Prostate gland (tissue), 2 donors: Measurements from ENCODE around the gene TMEM131. TPM values are rescaled to one million over a fixed set of nuclear protein-coding genes. Genes with fewer than 3 reads are reported as not detected.

Source experiments
- DNase-seq: peaks from one replicate; pipeline ENCODE4 v3.0.0-alpha.2; 2019; ENCODE audit warnings: low spot score
- H3K27ac ChIP-seq, 2 donors: fragments of 200-600 bp; sonication (generic); 2 replicates each; pipeline ENCODE4 v1.5.1; 2017 to 2019
- H3K27me3 ChIP-seq: fragments of 200-600 bp; sonication (generic); replicated peaks from 2 replicates; pipeline ENCODE4 v1.5.1; 2019; ENCODE audit not compliant: insufficient read depth
- H3K36me3 ChIP-seq, 2 donors: fragments of 200-600 bp; sonication (generic); 1 replicate in 1 of 2; 2 replicates in 1 of 2; pipeline versions ENCODE4 v1.5.1 to v1.8.1; 2017 to 2019
- H3K4me1 ChIP-seq: fragments of 200-600 bp; sonication (generic); replicated peaks from 2 replicates; pipeline ENCODE4 v1.5.1; 2019
- H3K4me3 ChIP-seq, 2 donors: fragments of 200-600 bp; sonication (generic); 2 replicates each; pipeline ENCODE4 v1.5.1; 2017 to 2019
- H3K9me3 ChIP-seq: fragments of 200-600 bp; sonication (generic); 2 replicates; pipeline ENCODE4 v1.5.1; 2017
- CTCF ChIP-seq, 4 experiments: fragments of 200-600 bp in 2 of 4; fragments of 450-650 bp in 2 of 4; sonication (generic) in 2 of 4; IDR thresholded peaks; 1 replicate in 3 of 4; 2 replicates in 1 of 4; pipeline ENCODE4 v1.5.1; 2016 to 2019; ENCODE audit warnings: antibody characterized with exemption in 4 of 4, mild to moderate bottlenecking in 2 of 4, moderate library complexity in 2 of 4
- POLR2A ChIP-seq: fragments of 450-650 bp; IDR thresholded peaks from one replicate; pipeline ENCODE4 v1.6.1; 2016; ENCODE audit warnings: antibody characterized with exemption, mild to moderate bottlenecking
- POLR2AphosphoS5 ChIP-seq: sonication (generic); formaldehyde crosslinking; IDR thresholded peaks from one replicate; pipeline ENCODE4 v1.6.1; 2017; ENCODE audit warnings: antibody characterized with exemption
- WGBS: methylation state at CpG from one replicate; pipeline ENCODE4 v1.1.5; 2018; 5-methylcytosine and 5-hydroxymethylcytosine counted together
- intact Hi-C: fragments of 100-400 bp; cut with DNase I; formaldehyde crosslinking; loops from one replicate; pipeline ENCODE4 v1.14.2; 2022
- total RNA-seq, 2 donors: library from RNA; depleted of rRNA; stranded (reverse); fragments of >200 nt; gene quantifications; one replicate each; pipeline ENCODE4 v1.1.0, GENCODE V29; 2016

The TMEM131 gene
- total RNA-seq, 2 donors from 2014 or later: 40.6 to 42.0 TPM

DNA sequence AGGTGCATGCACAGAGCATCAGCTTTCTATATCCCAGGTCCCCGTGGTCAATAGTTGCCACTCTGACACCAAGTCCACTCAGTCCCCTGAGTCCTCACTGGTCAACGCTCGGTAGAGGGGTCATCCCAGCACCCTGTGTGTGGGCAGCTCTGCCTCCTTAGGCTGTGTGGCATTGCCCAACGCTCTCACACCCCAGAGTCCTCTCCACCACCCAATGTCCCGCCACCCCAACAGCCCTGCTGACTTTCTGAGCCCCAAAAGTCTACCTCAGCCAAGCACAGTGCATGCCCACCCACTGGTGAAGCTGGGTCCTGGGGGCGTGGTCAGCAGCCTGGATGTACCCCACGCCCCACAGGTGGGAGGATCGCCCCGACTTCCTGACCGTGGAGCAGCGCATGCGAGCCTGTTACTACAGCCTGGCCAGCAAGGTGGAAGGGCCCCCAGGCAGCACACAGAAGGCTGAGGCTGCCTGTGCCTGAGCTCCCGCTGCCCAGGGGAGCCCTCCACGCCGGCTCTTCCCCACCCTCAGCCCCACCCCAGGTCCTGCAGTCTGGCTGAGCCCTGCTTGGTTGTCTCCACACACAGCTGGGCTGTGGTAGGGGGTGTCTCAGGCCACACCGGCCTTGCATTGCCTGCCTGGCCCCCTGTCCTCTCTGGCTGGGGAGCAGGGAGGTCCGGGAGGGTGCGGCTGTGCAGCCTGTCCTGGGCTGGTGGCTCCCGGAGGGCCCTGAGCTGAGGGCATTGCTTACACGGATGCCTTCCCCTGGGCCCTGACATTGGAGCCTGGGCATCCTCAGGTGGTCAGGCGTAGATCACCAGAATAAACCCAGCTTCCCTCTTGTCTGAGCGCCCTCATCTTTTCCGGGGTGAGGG, 256.5 kb downstream of the TMEM131 start:
- TF ChIP-seq POLR2A (no peak), CTCF (IDR thresholded peaks at IDR 0.05) (no peak), POLR2AphosphoS5 (no peak)
- intact Hi-C loops: no loop called here
- Histone ChIP-seq H3K36me3 (no peaks in the 10 kb centered on the region), H3K4me1 (no peaks in the 10 kb centered on the region), H3K9me3 (no peaks in the 10 kb centered on the region), H3K4me3 (no peak overlapping the region), H3K27me3 (no peaks in the 10 kb centered on the region), H3K27ac (no peak overlapping the region)
- DNase-seq: no peak
- WGBS: 88% methylated on average over 22 of the region's 23 CpGs

DNA sequence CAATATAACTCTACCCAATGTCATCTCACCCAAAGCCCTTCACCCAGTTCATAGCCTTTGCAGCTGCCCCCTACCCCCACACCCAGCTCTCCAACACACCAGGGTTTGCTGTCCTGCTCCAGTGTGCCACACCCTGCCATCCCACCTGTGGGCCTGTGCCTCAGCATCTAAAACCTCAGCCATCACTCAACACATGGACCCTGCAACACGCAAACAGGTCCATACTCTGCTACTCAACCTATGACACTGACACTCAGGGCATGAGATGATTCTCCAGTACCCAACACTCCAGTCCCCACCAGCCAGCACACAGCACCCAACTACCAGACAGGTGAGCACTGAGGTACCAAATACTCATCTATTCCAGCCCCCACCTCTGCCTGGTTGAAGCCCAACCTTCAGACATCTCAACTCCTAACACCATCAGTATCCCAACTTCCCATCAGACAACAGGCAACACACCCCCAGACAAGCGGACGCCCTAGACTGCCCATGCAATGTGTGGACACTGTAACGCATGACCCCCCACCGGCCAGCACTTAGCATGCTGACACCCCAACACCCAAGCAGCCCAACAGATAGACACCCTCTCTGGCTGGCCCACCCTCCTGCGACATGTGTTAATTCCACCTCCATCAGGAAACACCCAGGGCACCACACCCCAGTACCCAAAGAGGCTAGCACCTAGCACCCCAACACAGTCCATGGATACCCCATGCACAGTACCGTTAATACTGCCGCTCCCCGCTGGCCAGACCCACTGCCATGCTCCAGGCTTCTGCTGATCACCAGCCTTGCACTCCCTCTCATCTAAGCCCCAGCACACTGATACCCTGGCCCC, 257.3 kb downstream of the TMEM131 start:
- no peak for DNase-seq

GRCh38 chr2:97737421-97738178, 258.1 kb downstream of the TMEM131 start:
- DNase-seq: no peak
- H3K27ac ChIP-seq: no peak overlapping the region
- H3K4me3 ChIP-seq: no peak overlapping the region
- H3K36me3 ChIP-seq: no peaks in the 10 kb centered on the region
- H3K27me3 ChIP-seq: no peaks in the 10 kb centered on the region
- H3K4me1 ChIP-seq: no peaks in the 10 kb centered on the region
- intact Hi-C loops: no loop called here
- WGBS: 94% methylated on average over 32 of the region's 32 CpGs
- TF ChIP-seq POLR2A (no peak), CTCF (IDR thresholded peaks at IDR 0.05) (no peak), POLR2AphosphoS5 (no peak)
- H3K9me3 ChIP-seq: no peaks in the 10 kb centered on the region

More for the DNA sequence above, 257.3 kb downstream of the TMEM131 start:
- TF ChIP-seq POLR2A: no peak
- TF ChIP-seq CTCF (IDR thresholded peaks at IDR 0.05): no peak
- no peak for TF ChIP-seq POLR2AphosphoS5
- Histone ChIP-seq H3K9me3 (no peaks in the 10 kb centered on the region), H3K27me3 (no peaks in the 10 kb centered on the region), H3K4me1 (no peaks in the 10 kb centered on the region), H3K36me3 (no peaks in the 10 kb centered on the region), H3K27ac (no peak overlapping the region), H3K4me3 (no peak overlapping the region)
- WGBS: 98% methylated on average over 9 of the region's 9 CpGs
- intact Hi-C loops: no loop called here

DNA sequence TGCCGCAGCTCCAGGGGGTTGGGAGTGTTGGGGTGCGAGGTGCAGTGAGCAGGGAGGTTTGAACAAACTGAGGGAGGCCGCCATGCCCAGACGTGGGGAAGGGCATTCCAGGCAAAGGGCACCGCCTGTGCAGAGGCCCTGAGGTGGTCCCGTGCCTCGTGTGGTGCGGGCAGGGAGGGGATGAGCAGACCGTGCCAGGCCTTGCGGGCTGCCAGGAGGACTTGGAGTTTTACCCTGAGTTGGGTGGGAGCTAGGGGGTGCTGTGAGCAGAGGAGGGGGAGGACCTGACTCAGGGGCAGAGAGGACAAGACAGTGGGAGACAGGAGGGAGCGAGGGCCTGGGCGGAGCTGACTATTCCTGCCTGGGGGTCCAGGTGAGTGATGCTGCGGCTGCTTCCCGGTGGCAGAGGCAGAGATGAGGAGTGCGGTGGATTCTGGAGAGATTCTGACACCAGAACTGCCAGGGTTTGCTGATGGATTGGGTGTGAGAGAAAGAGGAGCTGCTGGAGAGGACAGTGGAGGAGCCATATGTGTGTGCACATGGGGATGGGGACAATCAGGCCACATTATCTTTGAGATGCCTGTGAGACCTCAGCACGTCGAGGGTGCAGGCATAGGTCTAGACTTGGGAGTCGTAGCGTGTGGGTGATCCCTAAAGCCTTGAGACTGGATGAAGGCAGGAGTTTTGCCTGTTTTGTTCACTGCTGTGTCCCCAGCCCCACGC, 259.0 kb downstream of the TMEM131 start:
- H3K4me3 ChIP-seq: no peak overlapping the region
- intact Hi-C loops: no loop called here
- no peaks in the 10 kb centered on the region for H3K9me3 ChIP-seq
- H3K27me3 ChIP-seq: no peaks in the 10 kb centered on the region
- no peak overlapping the region for H3K27ac ChIP-seq
- H3K4me1 ChIP-seq: no peaks in the 10 kb centered on the region
- 83% methylated on average over 20 of the region's 20 CpGs for WGBS
- no peaks in the 10 kb centered on the region for H3K36me3 ChIP-seq
- DNase-seq: no peak
- TF ChIP-seq POLR2AphosphoS5 (no peak), POLR2A (no peak)
